Endometrial microvascular endothelial cells (primary cell): ENCODE results near the gene B3GNT8. TPM values are rescaled to one million over a fixed set of nuclear protein-coding genes. Genes with fewer than 3 reads are reported as not detected.

Experiments
- total RNA-seq: library from RNA; depleted of rRNA; stranded (reverse); fragments of >200 nt; gene quantifications from one replicate; pipeline ENCODE4 v1.2.3, GENCODE V29; 2015; ENCODE audit errors: inconsistent ontology term

Gene B3GNT8
- total RNA-seq, 1 donor from 2014 or later: 2.3 TPM

Other genes starting within 250 kb of the B3GNT8 start
- 7.0 TPM for gene CYP2S1, start 234.2 kb downstream of the B3GNT8 start, total RNA-seq
- gene AXL, start 208.2 kb downstream of the B3GNT8 start, total RNA-seq: 270 TPM
- gene HNRNPUL1, start 163.0 kb downstream of the B3GNT8 start, total RNA-seq: 141 TPM
- gene CCDC97, start 117.2 kb downstream of the B3GNT8 start, total RNA-seq: 14.3 TPM
- gene TGFB1, start 73.5 kb downstream of the B3GNT8 start, total RNA-seq: 31.8 TPM
- gene B9D2, start 63.2 kb downstream of the B3GNT8 start, total RNA-seq: 11.5 TPM
- 3.2 TPM for gene TMEM91, start 50.8 kb downstream of the B3GNT8 start, total RNA-seq
- gene EXOSC5, start 30.0 kb downstream of the B3GNT8 start, total RNA-seq: 46.1 TPM
- 50.5 TPM for gene BCKDHA, start 29.6 kb downstream of the B3GNT8 start, total RNA-seq
- gene DMAC2, start 12.5 kb upstream of the B3GNT8 start, total RNA-seq: 74.0 TPM
- not detected for gene ERICH4, start 15.8 kb upstream of the B3GNT8 start, total RNA-seq
- gene CEACAM21, start 148.8 kb upstream of the B3GNT8 start, total RNA-seq: 1.5 TPM
- gene CEACAM4, start 199.7 kb upstream of the B3GNT8 start, total RNA-seq: not detected